Stimulated activated naive CD8-positive, alpha-beta T cell treated with anti-CD3 and anti-CD28 coated beads, Interleukin-15, amount 100 ng/mL, for 72 hours (primary cell): ENCODE data around the gene FERMT1.
"Not testable (repeated sequence)": the region's sequence is repeated elsewhere in the genome, so short reads cannot be mapped to it uniquely, and the experiment has no call there.

ENCODE experiments used
- ATAC-seq: fragments of 150-1000 bp; cut with Tn5 transposase; 2 replicates; pipeline ENCODE4 v1.10.0; 2021; ENCODE audit warnings: mild to moderate bottlenecking, moderate library complexity
- DNase-seq, 2 donors: peaks; one replicate each; pipeline ENCODE4 v3.0.0; 2021 to 2022
- H3K27ac Mint-ChIP-seq, 2 donors: one replicate each; pipeline ENCODE4 v1.8.0; 2022; ENCODE audit warnings: mild to moderate bottlenecking in 2 of 2, mixed read lengths in 2 of 2, moderate library complexity in 2 of 2
- H3K27me3 Mint-ChIP-seq: one replicate; pipeline ENCODE4 v1.8.0; 2022; ENCODE audit warnings: mixed read lengths
- H3K4me1 Mint-ChIP-seq: one replicate; pipeline ENCODE4 v1.8.0; 2022; ENCODE audit warnings: mild to moderate bottlenecking, mixed read lengths
- H3K4me3 Mint-ChIP-seq, 2 donors: one replicate each; pipeline ENCODE4 v1.8.0; 2022; ENCODE audit warnings: mild to moderate bottlenecking in 2 of 2, mixed read lengths in 2 of 2, moderate library complexity in 1 of 2
- H3K9me3 Mint-ChIP-seq, 2 donors: one replicate each; pipeline ENCODE4 v1.8.0; 2022; ENCODE audit warnings: mixed read lengths in 2 of 2

The FERMT1 gene

GRCh38 chr20:6061544-6061943, 61.3 kb downstream of the FERMT1 start:
- Mint-ChIP-seq H3K4me3 (no peak overlapping the region), H3K9me3 (no peaks in the 10 kb centered on the region), H3K4me1 (no peaks in the 10 kb centered on the region), H3K27me3 (peaks cover 16% of the 10 kb centered on the region), H3K27ac (no peak overlapping the region)
- no peak for ATAC-seq
- no peak for DNase-seq

GRCh38 chr20:6060213-6060612, 62.6 kb downstream of the FERMT1 start:
- Mint-ChIP-seq H3K27me3 (peaks cover 22% of the 10 kb centered on the region), H3K4me3 (no peak overlapping the region), H3K4me1 (no peaks in the 10 kb centered on the region), H3K27ac (no peak overlapping the region), H3K9me3 (no peaks in the 10 kb centered on the region)
- DNase-seq, result no peak
- ATAC-seq, result no peak

GRCh38 chr20:6058684-6059295, 64.0 kb downstream of the FERMT1 start:
- DNase-seq (no peak), ATAC-seq (no peak)
- Mint-ChIP-seq H3K4me3 (no peak overlapping the region), H3K27ac (no peak overlapping the region), H3K4me1 (no peaks in the 10 kb centered on the region), H3K9me3 (no peaks in the 10 kb centered on the region), H3K27me3 (peaks cover 36% of the 10 kb centered on the region)

- Mint-ChIP-seq H3K4me3 (no peak overlapping the region), H3K27me3 (peaks cover 47% of the 10 kb centered on the region), H3K4me1 (peaks cover 6% of the 10 kb centered on the region), H3K9me3 (no peaks in the 10 kb centered on the region), H3K27ac (no peak overlapping the region)
- DNase-seq (no peak), ATAC-seq (no peak)
Measured at GRCh38 chr20:6057691-6058090, 65.1 kb downstream of the FERMT1 start.

- H3K27ac Mint-ChIP-seq, result no peak overlapping the region
- peaks cover 53% of the 10 kb centered on the region for H3K27me3 Mint-ChIP-seq
- H3K4me1 Mint-ChIP-seq, result peaks cover 7% of the 10 kb centered on the region
- ATAC-seq (no peak), DNase-seq (no peak)
- H3K9me3 Mint-ChIP-seq, result no peaks in the 10 kb centered on the region
- H3K4me3 Mint-ChIP-seq, result no peak overlapping the region
Measured at GRCh38 chr20:6057139-6057538, 65.7 kb downstream of the FERMT1 start.

GRCh38 chr20:6055981-6056569, 66.8 kb downstream of the FERMT1 start:
- H3K4me3 Mint-ChIP-seq, result no peak overlapping the region
- no peaks in the 10 kb centered on the region for H3K9me3 Mint-ChIP-seq
- no peak for DNase-seq
- peaks cover 12% of the 10 kb centered on the region for H3K4me1 Mint-ChIP-seq
- H3K27me3 Mint-ChIP-seq, result peaks cover 62% of the 10 kb centered on the region
- ATAC-seq, result peak; percentile 8
- no peak overlapping the region for H3K27ac Mint-ChIP-seq

GRCh38 chr20:6055161-6055783, 67.6 kb downstream of the FERMT1 start:
- peaks cover 70% of the 10 kb centered on the region for H3K27me3 Mint-ChIP-seq
- H3K9me3 Mint-ChIP-seq, result no peaks in the 10 kb centered on the region
- H3K4me3 Mint-ChIP-seq, result no peak overlapping the region
- DNase-seq (no peak), ATAC-seq (no peak)
- peaks cover 12% of the 10 kb centered on the region for H3K4me1 Mint-ChIP-seq
- no peak overlapping the region for H3K27ac Mint-ChIP-seq

GRCh38 chr20:6054689-6055051, 68.2 kb downstream of the FERMT1 start:
- Mint-ChIP-seq H3K4me1 (peaks cover 12% of the 10 kb centered on the region), H3K27me3 (peaks cover 76% of the 10 kb centered on the region)
- not testable (repeated sequence) for H3K4me3 Mint-ChIP-seq, ATAC-seq, DNase-seq, H3K9me3 Mint-ChIP-seq, H3K27ac Mint-ChIP-seq

GRCh38 chr20:6053776-6054688, 68.8 kb downstream of the FERMT1 start, which contains the start of gene LRRN4:
LRRN4 (minus strand) TSS chr20:6054060; CDS start chr20:6052799, 1,261 bp downstream.
- Mint-ChIP-seq H3K9me3 (no peaks in the 10 kb centered on the region), H3K27me3 (peaks cover 74% of the 10 kb centered on the region), H3K4me1 (peaks cover 12% of the 10 kb centered on the region), H3K4me3 (peak within 1 kb of the TSS; percentile 10 to 32), H3K27ac (no peak within 1 kb of the TSS)
- DNase-seq (no peak), ATAC-seq (no peak)

GRCh38 chr20:6053064-6053775, 69.6 kb downstream of the FERMT1 start:
- peaks cover 12% of the 10 kb centered on the region for H3K4me1 Mint-ChIP-seq
- peak overlapping the region; percentile 10 to 32 for H3K4me3 Mint-ChIP-seq

GRCh38 chr20:6051505-6051904, 71.3 kb downstream of the FERMT1 start:
- no peak for DNase-seq
- ATAC-seq, result no peak
- H3K27ac Mint-ChIP-seq, result no peak overlapping the region
- H3K4me1 Mint-ChIP-seq, result peaks cover 12% of the 10 kb centered on the region
- no peaks in the 10 kb centered on the region for H3K9me3 Mint-ChIP-seq
- peak overlapping the region in 1 of 2 donors; percentile 81 for H3K4me3 Mint-ChIP-seq
- peaks cover 60% of the 10 kb centered on the region for H3K27me3 Mint-ChIP-seq

More at GRCh38 chr20:6053064-6053775, 69.6 kb downstream of the FERMT1 start:
- no peak for ATAC-seq
- no peak overlapping the region for H3K27ac Mint-ChIP-seq
- DNase-seq, result no peak
- H3K9me3 Mint-ChIP-seq, result no peaks in the 10 kb centered on the region
- H3K27me3 Mint-ChIP-seq, result peaks cover 68% of the 10 kb centered on the region

- Mint-ChIP-seq H3K4me1 (peaks cover 12% of the 10 kb centered on the region), H3K27ac (no peak overlapping the region), H3K9me3 (no peaks in the 10 kb centered on the region), H3K4me3 (no peak overlapping the region), H3K27me3 (peaks cover 36% of the 10 kb centered on the region)
- DNase-seq (no peak), ATAC-seq (no peak)
Measured at GRCh38 chr20:6048391-6048790, 74.4 kb downstream of the FERMT1 start.

GRCh38 chr20:6046432-6046831, 76.4 kb downstream of the FERMT1 start:
- H3K4me3 Mint-ChIP-seq, result no peak overlapping the region
- H3K27ac Mint-ChIP-seq, result no peak overlapping the region
- H3K27me3 Mint-ChIP-seq, result peaks cover 17% of the 10 kb centered on the region
- H3K4me1 Mint-ChIP-seq, result no peaks in the 10 kb centered on the region
- DNase-seq (no peak), ATAC-seq (no peak)
- no peaks in the 10 kb centered on the region for H3K9me3 Mint-ChIP-seq

GRCh38 chr20:6045566-6045965, 77.3 kb downstream of the FERMT1 start:
- Mint-ChIP-seq H3K4me1 (no peaks in the 10 kb centered on the region), H3K27ac (no peak overlapping the region), H3K4me3 (no peak overlapping the region), H3K27me3 (peaks cover 9% of the 10 kb centered on the region), H3K9me3 (no peaks in the 10 kb centered on the region)
- no peak for DNase-seq
- no peak for ATAC-seq

GRCh38 chr20:6044115-6044514, 78.7 kb downstream of the FERMT1 start:
- no peak for DNase-seq
- Mint-ChIP-seq H3K27me3 (no peaks in the 10 kb centered on the region), H3K9me3 (no peaks in the 10 kb centered on the region), H3K27ac (no peak overlapping the region), H3K4me1 (no peaks in the 10 kb centered on the region), H3K4me3 (no peak overlapping the region)
- ATAC-seq, result no peak
